ENCODE results near the gene PNPLA6.

DNA sequence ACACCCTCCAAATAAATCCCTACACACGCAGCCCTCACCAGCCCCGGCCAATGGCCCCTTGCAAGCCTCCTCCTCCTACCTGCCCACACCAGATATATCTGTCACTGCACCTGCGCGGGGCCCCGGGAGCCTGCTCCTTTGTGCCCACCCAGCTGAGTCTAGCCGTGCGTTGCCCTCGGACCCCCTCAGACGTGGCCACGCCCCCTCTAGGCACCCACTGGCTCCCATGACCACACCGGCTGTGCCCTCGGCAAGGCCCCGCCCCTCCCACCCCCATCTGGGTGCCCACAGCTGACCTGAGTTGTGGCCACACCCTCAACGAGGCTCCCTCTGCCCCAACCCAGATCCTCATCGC lies 6.3 kb upstream of the PNPLA6 start:
- TF ChIP-seq POLR2A (IDR thresholded peaks at IDR 0.05) = no peak
- TF ChIP-seq, protein P1, sequence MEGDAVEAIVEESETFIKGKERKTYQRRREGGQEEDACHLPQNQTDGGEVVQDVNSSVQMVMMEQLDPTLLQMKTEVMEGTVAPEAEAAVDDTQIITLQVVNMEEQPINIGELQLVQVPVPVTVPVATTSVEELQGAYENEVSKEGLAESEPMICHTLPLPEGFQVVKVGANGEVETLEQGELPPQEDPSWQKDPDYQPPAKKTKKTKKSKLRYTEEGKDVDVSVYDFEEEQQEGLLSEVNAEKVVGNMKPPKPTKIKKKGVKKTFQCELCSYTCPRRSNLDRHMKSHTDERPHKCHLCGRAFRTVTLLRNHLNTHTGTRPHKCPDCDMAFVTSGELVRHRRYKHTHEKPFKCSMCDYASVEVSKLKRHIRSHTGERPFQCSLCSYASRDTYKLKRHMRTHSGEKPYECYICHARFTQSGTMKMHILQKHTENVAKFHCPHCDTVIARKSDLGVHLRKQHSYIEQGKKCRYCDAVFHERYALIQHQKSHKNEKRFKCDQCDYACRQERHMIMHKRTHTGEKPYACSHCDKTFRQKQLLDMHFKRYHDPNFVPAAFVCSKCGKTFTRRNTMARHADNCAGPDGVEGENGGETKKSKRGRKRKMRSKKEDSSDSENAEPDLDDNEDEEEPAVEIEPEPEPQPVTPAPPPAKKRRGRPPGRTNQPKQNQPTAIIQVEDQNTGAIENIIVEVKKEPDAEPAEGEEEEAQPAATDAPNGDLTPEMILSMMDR (IDR thresholded peaks at IDR 0.05) = no peak
